ENCODE measurements around the gene SETBP1.

Gene SETBP1

GRCh38 chr18:45024357-45025088 is 343.8 kb downstream of the SETBP1 start:
- DNase-seq (ENCODE audit: low spot score), result no peak

GRCh38 chr18:45025089-45025450 is 344.4 kb downstream of the SETBP1 start:
- no peak for DNase-seq (ENCODE audit: low spot score)

- no peak for DNase-seq (ENCODE audit: low spot score)
Observed at GRCh38 chr18:45026162-45026561, 345.5 kb downstream of the SETBP1 start.

GRCh38 chr18:45034179-45034578 is 353.5 kb downstream of the SETBP1 start:
- no peak for DNase-seq (ENCODE audit: low spot score)

- no peak for DNase-seq (ENCODE audit: low spot score)
Observed at GRCh38 chr18:45037618-45038017, 356.9 kb downstream of the SETBP1 start.

GRCh38 chr18:45039376-45039775 is 358.7 kb downstream of the SETBP1 start:
- no peak for DNase-seq (ENCODE audit: low spot score)

- no peak for DNase-seq (ENCODE audit: low spot score)
Observed at GRCh38 chr18:45040879-45041278, 360.2 kb downstream of the SETBP1 start.

- DNase-seq (ENCODE audit: low spot score), result no peak
Observed at GRCh38 chr18:45044787-45045186, 364.1 kb downstream of the SETBP1 start.

GRCh38 chr18:45046228-45046627 is 365.5 kb downstream of the SETBP1 start:
- DNase-seq (ENCODE audit: low spot score), result no peak

- no peak for DNase-seq (ENCODE audit: low spot score)
Observed at GRCh38 chr18:45046961-45047360, 366.3 kb downstream of the SETBP1 start.

GRCh38 chr18:45049578-45050319 is 369.1 kb downstream of the SETBP1 start:
- DNase-seq (ENCODE audit: low spot score), result no peak

GRCh38 chr18:45050712-45051601 is 370.3 kb downstream of the SETBP1 start:
- no peak for DNase-seq (ENCODE audit: low spot score)

- no peak for DNase-seq (ENCODE audit: low spot score)
Observed at GRCh38 chr18:45054636-45055035, 373.9 kb downstream of the SETBP1 start.

GRCh38 chr18:45055811-45056210 is 375.1 kb downstream of the SETBP1 start:
- DNase-seq (ENCODE audit: low spot score), result no peak

GRCh38 chr18:45056926-45057325 is 376.2 kb downstream of the SETBP1 start:
- DNase-seq (ENCODE audit: low spot score), result no peak

- no peak for DNase-seq (ENCODE audit: low spot score)
Observed at GRCh38 chr18:45057955-45058600, 377.4 kb downstream of the SETBP1 start.

- DNase-seq (ENCODE audit: low spot score), result no peak
Observed at GRCh38 chr18:45059695-45060094, 379.0 kb downstream of the SETBP1 start.

GRCh38 chr18:45060102-45060501 is 379.4 kb downstream of the SETBP1 start:
- DNase-seq (ENCODE audit: low spot score), result no peak

- no peak for DNase-seq (ENCODE audit: low spot score)
Observed at GRCh38 chr18:45061359-45061758, 380.7 kb downstream of the SETBP1 start.

- no peak for DNase-seq (ENCODE audit: low spot score)
Observed at GRCh38 chr18:45063246-45064038, 382.8 kb downstream of the SETBP1 start.

GRCh38 chr18:45066210-45066609 is 385.5 kb downstream of the SETBP1 start:
- DNase-seq (ENCODE audit: low spot score), result no peak

Data from hematopoietic multipotent progenitor cell treated with erythropoietin and hydrocortisone succinate and interleukin-3 and kit ligand, for 15 days (in vitro differentiated cells).